VCaP (cell line): ENCODE measurements around the gene IL3.

Source experiments
- H3K27ac ChIP-seq: fragments of 450-650 bp; 2 replicates; pipeline ENCODE4 v1.5.1; 2017
- TF ChIP-seq, protein P1 (sequence below): fragments of 450-650 bp; conservative IDR thresholded peaks from 2 replicates; pipeline ENCODE4 v1.5.1; 2017; ENCODE audit warnings: mild to moderate bottlenecking, moderate library complexity

Gene IL3

DNA sequence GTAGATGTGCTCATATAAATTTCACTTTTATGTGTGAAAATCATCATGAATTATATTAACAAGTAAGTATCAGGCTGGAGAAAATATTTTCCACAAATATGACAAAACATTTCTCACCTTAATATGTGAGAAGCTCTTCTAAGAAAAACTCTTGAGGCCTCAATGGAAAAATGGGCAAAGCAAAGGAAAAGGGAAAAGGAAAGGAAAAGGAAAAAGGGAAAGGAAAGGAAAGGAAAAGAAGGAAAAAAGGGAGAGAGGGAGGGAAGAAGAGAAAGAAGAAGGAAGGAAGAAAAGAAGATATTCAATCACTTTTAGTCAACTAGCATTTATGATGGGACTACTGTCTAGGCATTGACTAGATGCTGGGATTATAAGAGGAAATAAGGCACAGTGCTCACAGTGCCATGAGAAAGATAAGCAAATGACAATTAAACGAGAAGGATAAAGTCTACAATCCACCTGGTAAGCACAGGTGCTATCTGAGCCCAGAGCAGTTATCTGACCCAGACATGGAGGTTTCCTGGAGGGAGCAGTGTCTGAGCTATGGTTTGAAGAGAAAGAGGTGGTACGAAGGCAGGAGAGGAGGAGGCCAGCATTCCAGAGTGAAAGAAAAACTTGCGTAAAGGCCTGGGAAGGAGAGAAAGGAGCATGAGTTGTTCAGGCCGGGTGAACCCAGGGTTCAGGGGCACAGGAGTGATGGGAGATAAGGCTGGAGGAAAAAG lies 30.7 kb upstream of the IL3 start:
- TF ChIP-seq, protein P1, sequence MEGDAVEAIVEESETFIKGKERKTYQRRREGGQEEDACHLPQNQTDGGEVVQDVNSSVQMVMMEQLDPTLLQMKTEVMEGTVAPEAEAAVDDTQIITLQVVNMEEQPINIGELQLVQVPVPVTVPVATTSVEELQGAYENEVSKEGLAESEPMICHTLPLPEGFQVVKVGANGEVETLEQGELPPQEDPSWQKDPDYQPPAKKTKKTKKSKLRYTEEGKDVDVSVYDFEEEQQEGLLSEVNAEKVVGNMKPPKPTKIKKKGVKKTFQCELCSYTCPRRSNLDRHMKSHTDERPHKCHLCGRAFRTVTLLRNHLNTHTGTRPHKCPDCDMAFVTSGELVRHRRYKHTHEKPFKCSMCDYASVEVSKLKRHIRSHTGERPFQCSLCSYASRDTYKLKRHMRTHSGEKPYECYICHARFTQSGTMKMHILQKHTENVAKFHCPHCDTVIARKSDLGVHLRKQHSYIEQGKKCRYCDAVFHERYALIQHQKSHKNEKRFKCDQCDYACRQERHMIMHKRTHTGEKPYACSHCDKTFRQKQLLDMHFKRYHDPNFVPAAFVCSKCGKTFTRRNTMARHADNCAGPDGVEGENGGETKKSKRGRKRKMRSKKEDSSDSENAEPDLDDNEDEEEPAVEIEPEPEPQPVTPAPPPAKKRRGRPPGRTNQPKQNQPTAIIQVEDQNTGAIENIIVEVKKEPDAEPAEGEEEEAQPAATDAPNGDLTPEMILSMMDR: no peak
- no peak overlapping the region for H3K27ac ChIP-seq

DNA sequence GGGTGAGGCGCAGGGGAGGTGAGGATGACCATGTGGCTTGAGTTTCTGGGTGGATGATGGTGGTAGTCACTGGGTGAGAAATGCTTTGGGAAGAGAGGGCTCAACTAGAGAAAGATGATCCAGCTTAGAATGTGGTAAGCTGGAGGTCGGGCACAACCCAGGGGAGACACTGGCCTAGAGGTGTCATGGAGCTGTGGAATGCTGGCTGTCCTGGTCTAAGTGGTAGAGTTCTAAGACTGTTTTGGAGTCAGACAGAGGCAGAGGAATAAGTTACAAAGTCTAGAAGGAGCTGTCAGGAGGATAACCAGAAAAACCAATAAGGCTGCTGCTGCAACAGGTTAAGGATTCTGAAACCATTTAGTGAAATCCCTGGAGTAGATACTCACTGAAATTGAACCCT lies 29.8 kb upstream of the IL3 start:
- TF ChIP-seq, protein P1: no peak
- no peak overlapping the region for H3K27ac ChIP-seq

DNA sequence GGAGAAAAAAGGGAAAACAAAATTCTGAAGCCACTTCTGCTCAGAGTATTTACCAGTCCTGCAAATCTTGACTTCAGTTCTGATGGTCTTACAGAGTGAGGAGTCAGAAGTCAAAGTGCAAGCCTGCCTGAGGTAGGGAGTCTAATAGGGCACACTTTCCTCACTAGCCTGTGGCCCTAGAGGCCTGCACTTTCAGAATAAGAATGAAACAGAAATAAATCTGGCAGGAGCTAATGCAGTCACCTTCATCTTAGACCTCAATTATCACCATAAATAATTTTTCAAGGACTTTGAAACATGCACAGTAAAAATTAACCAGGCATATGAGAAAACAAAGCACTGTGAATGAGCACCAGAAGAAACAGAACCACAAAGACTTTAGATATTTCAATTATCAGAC lies 28.3 kb upstream of the IL3 start:
- no peak overlapping the region for H3K27ac ChIP-seq
- TF ChIP-seq, protein P1: no peak

DNA sequence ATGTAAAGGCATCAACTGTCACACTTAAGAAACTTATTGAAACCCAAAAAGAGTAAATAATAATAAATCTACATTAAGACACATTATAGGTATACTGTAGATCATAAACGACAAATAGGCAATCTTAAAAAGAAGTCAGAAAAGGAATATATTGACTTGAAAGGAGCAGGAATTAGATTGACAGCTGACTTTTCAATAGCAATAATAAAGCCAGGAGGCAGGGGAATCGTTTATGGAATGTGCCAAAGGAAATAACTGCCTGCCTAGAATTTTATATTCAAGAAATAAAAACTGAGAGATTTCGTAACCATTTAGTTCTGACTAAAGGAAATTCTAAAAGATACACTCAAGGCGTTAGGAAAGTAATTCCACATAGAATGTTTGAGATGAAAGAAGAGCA lies 27.3 kb upstream of the IL3 start:
- no peak overlapping the region for H3K27ac ChIP-seq
- TF ChIP-seq, protein P1: no peak

DNA sequence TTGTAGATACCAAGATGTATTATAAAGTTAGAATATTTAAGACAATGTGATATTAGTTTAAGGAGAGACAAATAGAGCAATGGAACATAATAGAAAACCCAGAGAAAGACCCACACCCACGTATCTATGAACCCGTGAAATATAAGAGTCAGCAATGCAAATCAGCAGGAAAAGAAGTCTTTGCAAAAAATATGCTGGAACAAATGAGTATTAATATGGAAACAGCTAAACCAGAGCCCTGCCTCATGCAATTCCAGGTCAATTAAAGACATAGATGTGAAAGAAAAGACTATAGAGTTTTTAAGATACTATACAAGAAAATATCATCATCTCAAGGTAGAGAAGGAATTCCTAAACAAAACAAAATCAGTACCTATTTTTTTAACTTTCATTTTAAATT lies 23.1 kb upstream of the IL3 start:
- TF ChIP-seq, protein P1: no peak
- no peak overlapping the region for H3K27ac ChIP-seq

DNA sequence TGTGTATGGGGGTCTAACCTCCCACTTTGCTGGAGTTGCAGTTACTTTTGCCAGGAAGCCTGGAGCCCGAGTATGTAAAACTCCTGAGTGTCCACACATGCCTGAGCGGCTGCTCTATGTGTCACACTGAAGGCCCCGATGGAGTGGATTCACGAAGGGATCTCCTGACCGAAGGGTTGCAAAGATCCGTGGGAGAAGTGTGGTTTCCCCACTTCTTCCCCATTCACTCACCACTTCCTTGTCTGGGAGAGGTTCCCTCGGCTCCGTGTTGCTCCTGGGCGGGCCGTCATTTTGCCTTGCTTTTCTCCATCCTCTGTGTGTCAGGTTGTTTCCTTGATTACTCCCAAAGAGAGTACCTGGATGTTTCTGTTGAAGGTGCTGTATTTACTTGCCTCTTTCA lies 16.2 kb upstream of the IL3 start:
- H3K27ac ChIP-seq: no peak overlapping the region
- TF ChIP-seq, protein P1: no peak

DNA sequence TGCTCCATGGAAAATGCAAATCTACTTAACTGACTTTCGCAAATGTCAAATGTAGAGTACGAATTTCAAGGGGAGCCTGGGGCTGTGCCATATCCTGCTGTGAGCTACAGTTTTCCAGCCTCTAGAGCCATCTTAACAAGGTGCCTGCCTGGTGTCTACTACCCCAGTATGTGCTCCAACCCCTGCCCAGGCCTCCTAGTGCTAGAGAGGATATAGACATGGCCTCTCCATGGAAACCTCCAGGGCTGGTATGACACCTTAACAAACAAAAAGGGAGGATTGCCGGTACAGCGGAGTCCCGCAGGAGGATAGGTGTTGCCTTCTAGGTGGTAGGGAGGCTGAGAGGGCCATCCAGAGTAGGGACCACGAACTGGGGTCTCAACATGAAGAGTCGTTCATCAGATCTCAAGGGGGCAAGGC lies 13.6 kb upstream of the IL3 start:
- no peak overlapping the region for H3K27ac ChIP-seq
- TF ChIP-seq, protein P1: no peak
